H9 (cell line): ENCODE measurements around the gene COL23A1. TPM values are rescaled to one million over a fixed set of nuclear protein-coding genes. Genes with fewer than 3 reads are reported as not detected.
A peak's percentile ranks its signal among the peaks of the same experiment; 100 is the strongest.

Experiments used
- DNase-seq: peaks from one replicate; pipeline ENCODE4 v3.0.0-alpha.2; 2017
- H2AFZ ChIP-seq: one replicate; pipeline ENCODE4 v1.6.1; 2013; ENCODE audit warnings: mild to moderate bottlenecking, low read length, control low read depth, moderate library complexity
- H2AK5ac ChIP-seq: 2 replicates; pipeline ENCODE4 v1.6.1; 2013; ENCODE audit warnings: low read length, control low read depth, mixed read lengths; ENCODE audit not compliant: insufficient read length
- H2BK120ac ChIP-seq: one replicate; pipeline ENCODE4 v1.6.1; 2013; ENCODE audit warnings: low read depth, mild to moderate bottlenecking, low read length, control low read depth, inconsistent platforms; ENCODE audit not compliant: poor library complexity, severe bottlenecking
- H2BK12ac ChIP-seq: 2 replicates; pipeline ENCODE4 v1.6.1; 2013; ENCODE audit warnings: low read length, control low read depth, mixed read lengths, low read depth; ENCODE audit not compliant: insufficient read length
- H2BK15ac ChIP-seq: 2 replicates; pipeline ENCODE4 v1.6.1; 2013; ENCODE audit warnings: low read depth, low read length, control low read depth
- H2BK20ac ChIP-seq: one replicate; pipeline ENCODE4 v1.6.1; 2013; ENCODE audit warnings: low read depth, mild to moderate bottlenecking, low read length, control low read depth, inconsistent platforms; ENCODE audit not compliant: poor library complexity, severe bottlenecking
- H2BK5ac ChIP-seq: 2 replicates; pipeline ENCODE4 v1.6.1; 2013; ENCODE audit warnings: low read length, control low read depth, mixed read lengths; ENCODE audit not compliant: insufficient read length
- H3K14ac ChIP-seq: 2 replicates; pipeline ENCODE4 v1.6.1; 2013; ENCODE audit warnings: low read length, control low read depth; ENCODE audit not compliant: insufficient read depth
- H3K18ac ChIP-seq: 2 replicates; pipeline ENCODE4 v1.6.1; 2013; ENCODE audit warnings: low read depth, mild to moderate bottlenecking, mixed read lengths, low read length, control low read depth; ENCODE audit not compliant: insufficient read length
- H3K23ac ChIP-seq: 2 replicates; pipeline ENCODE4 v1.6.1; 2013; ENCODE audit warnings: low read length, control low read depth, mixed read lengths, low read depth; ENCODE audit not compliant: insufficient read length
- H3K23me2 ChIP-seq: 2 replicates; pipeline ENCODE4 v1.6.1; 2013; ENCODE audit warnings: low read depth, mild to moderate bottlenecking, mixed read lengths, low read length, control low read depth; ENCODE audit not compliant: insufficient read length, poor library complexity, severe bottlenecking
- H3K27ac ChIP-seq: 2 replicates; pipeline ENCODE4 v1.5.1; 2013; ENCODE audit warnings: low read length, control low read depth, mixed read lengths, low read depth; ENCODE audit not compliant: insufficient read length
- H3K27me3 ChIP-seq: 2 replicates; pipeline ENCODE4 v1.6.1; 2013; ENCODE audit warnings: low read length, control low read depth, inconsistent platforms; ENCODE audit not compliant: insufficient read depth
- H3K4ac ChIP-seq: 2 replicates; pipeline ENCODE4 v1.6.1; 2013; ENCODE audit warnings: low read depth, mild to moderate bottlenecking, control low read depth, inconsistent platforms, low read length, moderate library complexity
- H3K4me1 ChIP-seq: 2 replicates; pipeline ENCODE4 v1.6.1; 2013; ENCODE audit warnings: low read length, control low read depth, inconsistent platforms; ENCODE audit not compliant: insufficient read depth
- H3K4me2 ChIP-seq: 2 replicates; pipeline ENCODE4 v1.6.1; 2013; ENCODE audit warnings: low read length, control low read depth, mixed read lengths; ENCODE audit not compliant: insufficient read length, insufficient read depth
- H3K56ac ChIP-seq: 2 replicates; pipeline ENCODE4 v1.6.1; 2013; ENCODE audit warnings: low read depth, mild to moderate bottlenecking, mixed read lengths, low read length, control low read depth; ENCODE audit not compliant: insufficient read length
- H3K79me1 ChIP-seq: 2 replicates; pipeline ENCODE4 v1.6.1; 2013; ENCODE audit warnings: low read depth, mild to moderate bottlenecking, moderate library complexity, low read length, control low read depth, inconsistent platforms; ENCODE audit not compliant: insufficient read depth, poor library complexity, severe bottlenecking
- H3K79me2 ChIP-seq: 2 replicates; pipeline ENCODE4 v1.6.1; 2013; ENCODE audit warnings: low read length, control low read depth, inconsistent platforms; ENCODE audit not compliant: insufficient read depth
- H3K9ac ChIP-seq: 2 replicates; pipeline ENCODE4 v1.6.1; 2013; ENCODE audit warnings: low read length, control low read depth, mixed read lengths; ENCODE audit not compliant: insufficient read length; ENCODE audit errors: extremely low read depth
- H3K9me3 ChIP-seq: one replicate; pipeline ENCODE4 v1.6.1; 2013; ENCODE audit warnings: low read depth, low read length, inconsistent platforms; ENCODE audit not compliant: control insufficient read depth
- H3T11ph ChIP-seq: one replicate; pipeline ENCODE4 v1.6.1; 2013; ENCODE audit warnings: mild to moderate bottlenecking, low read length, control low read depth, inconsistent platforms
- H4K20me1 ChIP-seq: one replicate; pipeline ENCODE4 v1.6.1; 2013; ENCODE audit not compliant: control insufficient read depth, insufficient read length, insufficient read depth
- H4K5ac ChIP-seq: 2 replicates; pipeline ENCODE4 v1.6.1; 2013; ENCODE audit warnings: low read depth, mild to moderate bottlenecking, mixed read lengths, low read length, control low read depth; ENCODE audit not compliant: insufficient read length
- H4K8ac ChIP-seq: replicated peaks from 2 replicates; pipeline ENCODE4 v1.6.1; 2013; ENCODE audit warnings: low read length, control low read depth, mixed read lengths, low read depth; ENCODE audit not compliant: insufficient read length
- H4K91ac ChIP-seq: 2 replicates; pipeline ENCODE4 v1.6.1; 2013; ENCODE audit warnings: low read depth, mild to moderate bottlenecking, moderate library complexity, mixed read lengths, low read length, control low read depth; ENCODE audit not compliant: insufficient read length
- H3K27ac Mint-ChIP-seq, 3 experiments: 2 replicates in 2 of 3; 3 replicates in 1 of 3; pipeline ENCODE4 v1.8.0; 2020 to 2021; ENCODE audit warnings: mixed read lengths in 3 of 3, mild to moderate bottlenecking in 1 of 3, moderate library complexity in 1 of 3
- H3K27me3 Mint-ChIP-seq: 2 replicates; pipeline ENCODE4 v1.8.0; 2021; ENCODE audit warnings: low read depth, mild to moderate bottlenecking, moderate library complexity, mixed read lengths
- H3K36me3 Mint-ChIP-seq, 3 experiments: 2 replicates in 2 of 3; 3 replicates in 1 of 3; pipeline ENCODE4 v1.8.0; 2020 to 2021; ENCODE audit warnings: low read depth in 3 of 3, mixed read lengths in 3 of 3; ENCODE audit not compliant: insufficient read depth in 1 of 3
- H3K4me1 Mint-ChIP-seq, 2 experiments: 2 replicates each; pipeline ENCODE4 v1.8.0; 2020; ENCODE audit warnings: mixed read lengths in 2 of 2
- H3K4me3 Mint-ChIP-seq, 2 experiments: 2 replicates in 1 of 2; 3 replicates in 1 of 2; pipeline ENCODE4 v1.8.0; 2020 to 2021; ENCODE audit warnings: mild to moderate bottlenecking in 2 of 2, mixed read lengths in 2 of 2, moderate library complexity in 1 of 2
- H3K9me3 Mint-ChIP-seq, 2 experiments: 2 replicates in 1 of 2; 3 replicates in 1 of 2; pipeline ENCODE4 v1.8.0; 2020; ENCODE audit warnings: mild to moderate bottlenecking in 2 of 2, mixed read lengths in 2 of 2, moderate library complexity in 1 of 2
- CTCF ChIP-seq: fragments of 200-600 bp; sonication (generic); conservative IDR thresholded peaks from 3 replicates; pipeline ENCODE4 v1.8.0; 2021; ENCODE audit warnings: antibody characterized with exemption, mild to moderate bottlenecking
- WGBS: extraction: QIAGEN DNeasy Blood & Tissue Kit; methylation state at CpG from one replicate; pipeline ENCODE4 v1.1.7; 2013; ENCODE audit warnings: missing lambda C conversion rate, low lambda C conversion rate, mixed read lengths; ENCODE audit not compliant: insufficient read length; ENCODE audit errors: extremely low coverage; 5-methylcytosine and 5-hydroxymethylcytosine counted together
- total RNA-seq: library from RNA; stranded (reverse); gene quantifications from 2 replicates; pipeline ENCODE4 v1.2.1, GENCODE V29; 2021

Gene COL23A1
- total RNA-seq, 1 experiment from 2014 or later = 2.6 TPM

- no peak overlapping the region for H3K56ac ChIP-seq
- no CpG with 5 or more reads among the region's 3 CpGs for WGBS
- Mint-ChIP-seq H3K9me3 (no peaks in the 10 kb centered on the region), H3K4me3 (no peak overlapping the region), H3K27ac (peak overlapping the region in 1 of 3 experiments; percentile 14; a peak in 2 of 7 replicates), H3K36me3 (peaks cover 23 to 75% (median 55%) of the 10 kb centered on the region in 3 experiments; a peak in 6 of 7 replicates), H3K27me3 (no peaks in the 10 kb centered on the region), H3K4me1 (peaks cover 19 to 20% of the 10 kb centered on the region in 2 experiments)
- H3K27me3 ChIP-seq = no peaks in the 10 kb centered on the region
- TF ChIP-seq CTCF = no peak
- H3K4me2 ChIP-seq = no peak overlapping the region
- H2AFZ ChIP-seq = no peak overlapping the region
- H2BK5ac ChIP-seq = no peak overlapping the region
- H3K9ac ChIP-seq = no peak overlapping the region
- no peaks in the 10 kb centered on the region for H3K79me1 ChIP-seq
- H3K18ac ChIP-seq = no peak overlapping the region
- H3K14ac ChIP-seq = no peak overlapping the region
- H4K91ac ChIP-seq = no peak overlapping the region
- no peak overlapping the region for H2BK20ac ChIP-seq
- H2BK15ac ChIP-seq = no peak overlapping the region
- DNase-seq = no peak
- H3K79me2 ChIP-seq = no peaks in the 10 kb centered on the region
- no peak overlapping the region for H4K5ac ChIP-seq
- no peak overlapping the region for H3K4ac ChIP-seq
- no peak overlapping the region for H2BK120ac ChIP-seq
- H2AK5ac ChIP-seq = no peak overlapping the region
- no peak overlapping the region for H3T11ph ChIP-seq
- H4K20me1 ChIP-seq = peaks cover 3% of the 10 kb centered on the region
- H2BK12ac ChIP-seq = no peak overlapping the region
- H3K4me1 ChIP-seq = peaks cover 2% of the 10 kb centered on the region; the same call in 1 of the 2 replicates
- no peak overlapping the region for H3K27ac ChIP-seq
- no peaks in the 10 kb centered on the region for H3K9me3 ChIP-seq
- no peak overlapping the region for H4K8ac ChIP-seq
- no peaks in the 10 kb centered on the region for H3K23me2 ChIP-seq
- H3K23ac ChIP-seq = no peak overlapping the region
These were observed 368.9 kb downstream of the COL23A1 start for GRCh38 chr5:178221282-178221681.
